Esophagus muscularis mucosa (tissue), 4 donors: ENCODE results near the gene PERP. TPM values are rescaled to one million over a fixed set of nuclear protein-coding genes. Genes with fewer than 3 reads are reported as not detected.

Experiments
- DNase-seq: peaks from one replicate; pipeline ENCODE4 v3.0.0-alpha.2; 2017; ENCODE audit errors: extremely low spot score
- H3K27ac ChIP-seq, 4 donors: fragments of 200-600 bp; sonication (generic); replicated peaks in 1 of 4; 1 replicate in 3 of 4; 2 replicates in 1 of 4; pipeline ENCODE4 v1.5.1; 2016 to 2019; ENCODE audit warnings: mild to moderate bottlenecking in 1 of 4
- H3K27me3 ChIP-seq, 4 donors: fragments of 200-600 bp; sonication (generic); one replicate each; pipeline versions ENCODE4 v1.5.1 to v1.6.0; 2016 to 2019
- H3K36me3 ChIP-seq, 4 donors: fragments of 200-600 bp; sonication (generic); one replicate each; pipeline ENCODE4 v1.5.1; 2016 to 2019
- H3K4me1 ChIP-seq, 4 donors: fragments of 200-600 bp; sonication (generic); one replicate each; pipeline ENCODE4 v1.5.1; 2016 to 2019
- H3K4me3 ChIP-seq, 4 donors: fragments of 200-600 bp; sonication (generic); 1 replicate in 2 of 4; 2 replicates in 2 of 4; pipeline ENCODE4 v1.5.1; 2016 to 2019; ENCODE audit warnings: mild to moderate bottlenecking in 4 of 4, moderate library complexity in 1 of 4
- H3K9me3 ChIP-seq, 4 donors: fragments of 200-600 bp; sonication (generic); 1 replicate in 3 of 4; 2 replicates in 1 of 4; pipeline ENCODE4 v1.5.1; 2016 to 2019
- EP300 ChIP-seq: sonication (generic); formaldehyde crosslinking; IDR thresholded peaks from one replicate; pipeline ENCODE4 v1.6.1; 2017; ENCODE audit warnings: antibody characterized with exemption
- POLR2A ChIP-seq: fragments of 450-650 bp; IDR thresholded peaks from one replicate; pipeline ENCODE4 v1.6.1; 2017; ENCODE audit warnings: antibody characterized with exemption, moderate library complexity, mild to moderate bottlenecking, low read depth
- POLR2AphosphoS5 ChIP-seq, 2 donors: sonication (generic); formaldehyde crosslinking; IDR thresholded peaks; one replicate each; pipeline ENCODE4 v1.6.1; 2017; ENCODE audit warnings: antibody characterized with exemption in 2 of 2
- WGBS: methylation state at CpG from one replicate; pipeline ENCODE4 v1.1.5; 2018; 5-methylcytosine and 5-hydroxymethylcytosine counted together
- intact Hi-C: fragments of 100-400 bp; cut with DNase I; formaldehyde crosslinking; loops from one replicate; pipeline ENCODE4 v1.15.1; 2023
- total RNA-seq, 4 donors: library from RNA; depleted of rRNA; stranded (reverse); fragments of >200 nt; gene quantifications; one replicate each; pipeline versions ENCODE4 v1.1.0 to v1.2.1, GENCODE V29; 2016
- TF ChIP-seq, protein P1 (sequence below), 3 experiments: fragments of 200-600 bp in 2 of 3; fragments of 450-650 bp in 1 of 3; sonication (generic) in 2 of 3; IDR thresholded peaks; one replicate each; pipeline ENCODE4 v1.5.1; 2017 to 2019; ENCODE audit warnings: antibody characterized with exemption in 3 of 3, mild to moderate bottlenecking in 2 of 3, moderate library complexity in 1 of 3

The PERP gene
- total RNA-seq, 4 donors from 2014 or later = 81.0 to 123 (median 83.9) TPM

DNA sequence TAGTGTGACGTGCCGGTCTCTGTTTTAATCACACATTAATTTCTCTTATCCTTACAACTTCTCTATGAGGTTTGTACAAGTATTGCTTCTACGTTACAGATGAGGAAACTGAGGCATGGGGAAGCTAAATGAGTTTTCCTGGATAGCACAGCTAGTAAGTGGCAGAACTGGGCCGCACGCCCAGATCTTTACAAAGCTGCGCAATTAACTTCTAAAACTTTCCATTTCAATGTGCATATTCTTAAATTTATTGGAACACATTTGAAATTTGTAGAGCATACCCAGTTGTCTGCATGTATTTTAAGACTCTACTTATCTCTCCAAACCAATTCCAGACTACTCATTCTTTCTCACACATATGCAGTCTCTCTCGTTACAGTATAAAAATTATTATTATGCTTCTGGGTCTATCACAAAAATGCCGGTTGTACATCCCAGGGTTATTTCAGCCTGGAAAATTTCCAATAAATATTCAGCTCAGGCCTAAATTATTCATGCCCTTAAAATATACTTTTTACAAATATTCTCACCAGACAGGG is 10.2 kb upstream of the PERP start:
- no peak overlapping the region for H3K4me3 ChIP-seq
- WGBS = 78% methylated on average over 8 of the region's 8 CpGs
- TF ChIP-seq POLR2A = no peak
- TF ChIP-seq EP300 = no peak
- TF ChIP-seq, protein P1, sequence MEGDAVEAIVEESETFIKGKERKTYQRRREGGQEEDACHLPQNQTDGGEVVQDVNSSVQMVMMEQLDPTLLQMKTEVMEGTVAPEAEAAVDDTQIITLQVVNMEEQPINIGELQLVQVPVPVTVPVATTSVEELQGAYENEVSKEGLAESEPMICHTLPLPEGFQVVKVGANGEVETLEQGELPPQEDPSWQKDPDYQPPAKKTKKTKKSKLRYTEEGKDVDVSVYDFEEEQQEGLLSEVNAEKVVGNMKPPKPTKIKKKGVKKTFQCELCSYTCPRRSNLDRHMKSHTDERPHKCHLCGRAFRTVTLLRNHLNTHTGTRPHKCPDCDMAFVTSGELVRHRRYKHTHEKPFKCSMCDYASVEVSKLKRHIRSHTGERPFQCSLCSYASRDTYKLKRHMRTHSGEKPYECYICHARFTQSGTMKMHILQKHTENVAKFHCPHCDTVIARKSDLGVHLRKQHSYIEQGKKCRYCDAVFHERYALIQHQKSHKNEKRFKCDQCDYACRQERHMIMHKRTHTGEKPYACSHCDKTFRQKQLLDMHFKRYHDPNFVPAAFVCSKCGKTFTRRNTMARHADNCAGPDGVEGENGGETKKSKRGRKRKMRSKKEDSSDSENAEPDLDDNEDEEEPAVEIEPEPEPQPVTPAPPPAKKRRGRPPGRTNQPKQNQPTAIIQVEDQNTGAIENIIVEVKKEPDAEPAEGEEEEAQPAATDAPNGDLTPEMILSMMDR (IDR thresholded peaks at IDR 0.05) = no peak
- TF ChIP-seq POLR2AphosphoS5 (IDR thresholded peaks at IDR 0.05) = no peak
- no peaks in the 10 kb centered on the region for H3K9me3 ChIP-seq
- no peaks in the 10 kb centered on the region for H3K36me3 ChIP-seq
- peaks cover 0 to 4% (median 0%) of the 10 kb centered on the region in 4 donors for H3K4me1 ChIP-seq
- peaks cover 0 to 10% (median 0%) of the 10 kb centered on the region in 4 donors for H3K27me3 ChIP-seq
- H3K27ac ChIP-seq = no peak overlapping the region
- intact Hi-C loops = loop anchor here (5.0 kb wide), 4 partner anchors 170 to 475 kb away; partner anchors contain the start of gene HEBP2
- DNase-seq = no peak

DNA sequence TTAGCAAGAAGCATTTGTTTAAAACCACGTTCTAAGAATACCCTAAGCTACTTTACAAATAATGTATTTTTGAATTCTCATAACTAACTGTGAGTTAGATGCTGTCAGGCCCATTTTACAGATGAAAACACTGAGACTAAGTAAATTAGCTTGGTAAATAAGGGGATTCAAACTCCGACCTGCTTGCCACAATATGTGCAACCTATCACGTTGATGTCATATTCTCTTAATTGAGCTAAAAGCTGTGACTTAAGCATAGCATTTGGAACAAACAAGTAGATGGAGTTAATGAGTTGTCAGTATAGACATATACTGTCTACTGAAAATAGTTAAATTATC is 9.4 kb upstream of the PERP start:
- no peak overlapping the region for H3K4me3 ChIP-seq
- DNase-seq = no peak
- H3K27ac ChIP-seq = no peak overlapping the region
- H3K4me1 ChIP-seq = peaks cover 0 to 4% (median 0%) of the 10 kb centered on the region in 4 donors
- intact Hi-C loops = loop anchor here (5.0 kb wide), 4 partner anchors 171 to 476 kb away; partner anchors contain the start of gene HEBP2
- TF ChIP-seq, protein P1 (IDR thresholded peaks at IDR 0.05) = no peak
- TF ChIP-seq EP300 (no peak), POLR2AphosphoS5 (IDR thresholded peaks at IDR 0.05) (no peak), POLR2A (no peak)
- peaks cover 0 to 10% (median 0%) of the 10 kb centered on the region in 4 donors for H3K27me3 ChIP-seq
- H3K9me3 ChIP-seq = no peaks in the 10 kb centered on the region
- WGBS = 66% methylated on average over 3 of the region's 3 CpGs
- no peaks in the 10 kb centered on the region for H3K36me3 ChIP-seq

DNA sequence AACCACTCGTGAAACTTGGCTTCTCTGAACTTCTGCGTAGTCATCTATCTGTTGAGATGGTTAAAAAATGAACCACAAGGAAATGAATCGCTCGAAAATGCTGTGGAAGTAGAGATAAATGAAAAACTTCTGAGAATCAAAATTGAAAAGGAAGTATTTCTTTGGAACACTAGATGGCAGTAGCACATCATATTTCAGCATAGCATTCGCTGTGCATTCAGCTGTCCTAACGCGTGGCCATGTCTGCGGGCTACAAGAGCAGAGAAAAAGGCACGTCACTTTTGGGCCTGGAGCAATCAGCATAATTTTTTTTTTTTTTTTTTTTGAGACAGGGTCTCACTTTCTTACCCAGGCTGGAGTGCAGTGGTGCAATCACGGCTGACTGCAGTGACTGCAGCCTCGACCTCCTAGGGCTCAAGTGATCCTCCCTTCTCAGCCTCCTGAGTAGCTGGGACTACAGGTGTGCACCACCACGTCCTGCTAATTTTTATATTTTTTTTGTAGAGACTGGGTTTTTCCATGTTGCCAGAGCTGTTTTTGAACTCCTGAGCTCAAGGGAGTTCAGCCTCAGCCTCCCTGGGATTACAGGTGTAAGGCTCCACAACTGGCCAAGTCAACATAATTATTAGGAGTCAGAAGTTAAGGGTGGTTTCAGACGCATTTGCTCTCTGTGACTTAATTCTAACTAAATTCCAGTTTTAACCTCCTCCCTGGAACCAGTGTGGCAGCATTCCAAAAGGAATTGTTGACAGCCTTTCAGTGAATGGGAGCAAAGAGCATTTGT is 8.8 kb upstream of the PERP start:
- peaks cover 0 to 10% (median 0%) of the 10 kb centered on the region in 4 donors for H3K27me3 ChIP-seq
- H3K27ac ChIP-seq = no peak overlapping the region
- intact Hi-C loops = loop anchor here (5.0 kb wide), 4 partner anchors 171 to 476 kb away; partner anchors contain the start of gene HEBP2
- peaks cover 0 to 4% (median 0%) of the 10 kb centered on the region in 4 donors for H3K4me1 ChIP-seq
- H3K36me3 ChIP-seq = no peaks in the 10 kb centered on the region
- TF ChIP-seq EP300 (no peak), POLR2A (no peak), POLR2AphosphoS5 (IDR thresholded peaks at IDR 0.05) (no peak)
- TF ChIP-seq, protein P1 (IDR thresholded peaks at IDR 0.05) = peak; percentile 63 to 79 (median 70)
- DNase-seq = no peak
- H3K4me3 ChIP-seq = no peak overlapping the region
- no peaks in the 10 kb centered on the region for H3K9me3 ChIP-seq
- whole genome bisulfite sequencing = 20% methylated on average over 13 of the region's 13 CpGs

DNA sequence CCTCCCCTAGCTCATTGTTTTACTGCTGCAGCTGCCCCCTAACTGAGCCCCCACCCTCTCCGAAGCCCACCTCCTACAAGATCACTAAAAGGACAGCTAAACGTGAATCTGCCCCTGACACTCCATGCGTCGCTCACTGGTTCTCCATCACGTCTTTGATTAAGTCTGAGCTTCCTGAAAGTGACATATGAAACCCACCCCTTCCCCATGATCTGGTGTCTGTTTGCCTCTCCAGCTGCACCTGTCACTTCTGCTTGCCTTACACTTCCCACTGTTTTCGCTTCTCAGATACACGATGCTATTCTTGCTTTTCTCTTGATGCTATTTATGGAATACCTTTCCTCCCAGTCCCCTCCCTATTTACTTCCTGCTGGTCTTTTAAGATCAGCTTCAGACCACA is 8.0 kb upstream of the PERP start:
- Histone ChIP-seq H3K36me3 (no peaks in the 10 kb centered on the region), H3K9me3 (no peaks in the 10 kb centered on the region), H3K27me3 (peaks cover 0 to 10% (median 0%) of the 10 kb centered on the region in 4 donors), H3K27ac (no peak overlapping the region), H3K4me1 (peaks cover 0 to 4% (median 0%) of the 10 kb centered on the region in 4 donors), H3K4me3 (no peak overlapping the region)
- WGBS = 47% methylated on average over 7 of the region's 7 CpGs
- no peak for TF ChIP-seq EP300
- no peak for TF ChIP-seq POLR2A
- TF ChIP-seq, protein P1 (IDR thresholded peaks at IDR 0.05) = no peak
- TF ChIP-seq POLR2AphosphoS5 (IDR thresholded peaks at IDR 0.05) = no peak
- DNase-seq = no peak
- intact Hi-C loops = loop anchor here (5.0 kb wide), 4 partner anchors 172 to 477 kb away; partner anchors contain the start of gene HEBP2
